HEK293 (cell line): Measurements from ENCODE around the gene UPK1A.

Source experiments
- BCL11A ChIP-seq: fragments of 450-650 bp; formaldehyde crosslinking; IDR thresholded peaks from 2 replicates; pipeline ENCODE4 v1.5.1; 2016; ENCODE audit warnings: low read depth, missing biosample characterization, missing genetic modification characterization
- SCRT1 ChIP-seq: fragments of 450-650 bp; formaldehyde crosslinking; IDR thresholded peaks from 2 replicates; pipeline ENCODE4 v1.5.1; 2016; ENCODE audit warnings: missing biosample characterization, missing genetic modification characterization, borderline replicate concordance
- ZBTB20 ChIP-seq: fragments of 450-650 bp; formaldehyde crosslinking; IDR thresholded peaks from 2 replicates; pipeline ENCODE4 v1.5.1; 2016; ENCODE audit warnings: missing biosample characterization, missing genetic modification characterization
- ZBTB48 ChIP-seq: fragments of 450-650 bp; formaldehyde crosslinking; IDR thresholded peaks from 2 replicates; pipeline ENCODE4 v1.5.1; 2016; ENCODE audit warnings: missing biosample characterization, missing genetic modification characterization
- ZNF114 ChIP-seq: fragments of 450-650 bp; formaldehyde crosslinking; IDR thresholded peaks from 2 replicates; pipeline ENCODE4 v1.5.0; 2017; ENCODE audit warnings: missing biosample characterization, missing genetic modification characterization
- ZNF132 ChIP-seq: fragments of 450-650 bp; formaldehyde crosslinking; IDR thresholded peaks from 2 replicates; pipeline ENCODE4 v1.5.1; 2017; ENCODE audit warnings: missing biosample characterization, missing genetic modification characterization, borderline replicate concordance
- ZNF16 ChIP-seq: fragments of 450-650 bp; formaldehyde crosslinking; IDR thresholded peaks from 2 replicates; pipeline ENCODE4 v1.5.1; 2016; ENCODE audit warnings: low read depth, missing biosample characterization, missing genetic modification characterization
- ZNF23 ChIP-seq: fragments of 450-650 bp; formaldehyde crosslinking; IDR thresholded peaks from 2 replicates; pipeline ENCODE4 v1.5.1; 2016; ENCODE audit warnings: missing biosample characterization, missing genetic modification characterization, borderline replicate concordance
- ZNF324 ChIP-seq: fragments of 450-650 bp; formaldehyde crosslinking; IDR thresholded peaks from 2 replicates; pipeline ENCODE4 v1.5.1; 2016; ENCODE audit warnings: missing biosample characterization, missing genetic modification characterization
- ZNF501 ChIP-seq: fragments of 450-650 bp; formaldehyde crosslinking; IDR thresholded peaks from 2 replicates; pipeline ENCODE4 v1.5.1; 2016; ENCODE audit warnings: missing biosample characterization, missing genetic modification characterization
- ZNF623 ChIP-seq: fragments of 450-650 bp; formaldehyde crosslinking; IDR thresholded peaks from 2 replicates; pipeline ENCODE4 v1.5.1; 2016; ENCODE audit warnings: missing biosample characterization, missing genetic modification characterization
- ZNF670 ChIP-seq: fragments of 450-650 bp; formaldehyde crosslinking; IDR thresholded peaks from 2 replicates; pipeline ENCODE4 v1.5.1; 2016; ENCODE audit warnings: missing biosample characterization, missing genetic modification characterization, low read depth
- TF ChIP-seq, protein P1 (sequence below): fragments of 450-650 bp; formaldehyde crosslinking; IDR thresholded peaks from 2 replicates; pipeline ENCODE4 v1.5.1; 2016; ENCODE audit warnings: missing biosample characterization, missing genetic modification characterization, borderline replicate concordance
- TF ChIP-seq, protein P2 (sequence below): fragments of 450-650 bp; formaldehyde crosslinking; conservative IDR thresholded peaks from 2 replicates; pipeline ENCODE4 v1.5.1; 2016; ENCODE audit warnings: low read depth, missing biosample characterization, missing genetic modification characterization
- TF ChIP-seq, protein P3 (sequence below): fragments of 450-650 bp; IDR thresholded peaks from 2 replicates; pipeline ENCODE4 v1.5.1; 2018; ENCODE audit warnings: missing biosample characterization, mild to moderate bottlenecking, missing genetic modification characterization
- TF ChIP-seq, protein P4 (sequence below): IDR thresholded peaks from 2 replicates; pipeline ENCODE4 v1.6.1; 2011; ENCODE audit warnings: mild to moderate bottlenecking, low read depth, low read length, borderline replicate concordance
- TF ChIP-seq, protein P5 (sequence below): fragments of 450-650 bp; formaldehyde crosslinking; IDR thresholded peaks from 2 replicates; pipeline ENCODE4 v1.5.1; 2016; ENCODE audit warnings: missing biosample characterization, missing genetic modification characterization, borderline replicate concordance
- TF ChIP-seq, protein P6 (sequence below): fragments of 450-650 bp; formaldehyde crosslinking; optimal IDR thresholded peaks from 2 replicates; pipeline ENCODE3; 2016; ENCODE audit warnings: missing biosample characterization, mild to moderate bottlenecking, missing genetic modification characterization

UPK1A gene

DNA sequence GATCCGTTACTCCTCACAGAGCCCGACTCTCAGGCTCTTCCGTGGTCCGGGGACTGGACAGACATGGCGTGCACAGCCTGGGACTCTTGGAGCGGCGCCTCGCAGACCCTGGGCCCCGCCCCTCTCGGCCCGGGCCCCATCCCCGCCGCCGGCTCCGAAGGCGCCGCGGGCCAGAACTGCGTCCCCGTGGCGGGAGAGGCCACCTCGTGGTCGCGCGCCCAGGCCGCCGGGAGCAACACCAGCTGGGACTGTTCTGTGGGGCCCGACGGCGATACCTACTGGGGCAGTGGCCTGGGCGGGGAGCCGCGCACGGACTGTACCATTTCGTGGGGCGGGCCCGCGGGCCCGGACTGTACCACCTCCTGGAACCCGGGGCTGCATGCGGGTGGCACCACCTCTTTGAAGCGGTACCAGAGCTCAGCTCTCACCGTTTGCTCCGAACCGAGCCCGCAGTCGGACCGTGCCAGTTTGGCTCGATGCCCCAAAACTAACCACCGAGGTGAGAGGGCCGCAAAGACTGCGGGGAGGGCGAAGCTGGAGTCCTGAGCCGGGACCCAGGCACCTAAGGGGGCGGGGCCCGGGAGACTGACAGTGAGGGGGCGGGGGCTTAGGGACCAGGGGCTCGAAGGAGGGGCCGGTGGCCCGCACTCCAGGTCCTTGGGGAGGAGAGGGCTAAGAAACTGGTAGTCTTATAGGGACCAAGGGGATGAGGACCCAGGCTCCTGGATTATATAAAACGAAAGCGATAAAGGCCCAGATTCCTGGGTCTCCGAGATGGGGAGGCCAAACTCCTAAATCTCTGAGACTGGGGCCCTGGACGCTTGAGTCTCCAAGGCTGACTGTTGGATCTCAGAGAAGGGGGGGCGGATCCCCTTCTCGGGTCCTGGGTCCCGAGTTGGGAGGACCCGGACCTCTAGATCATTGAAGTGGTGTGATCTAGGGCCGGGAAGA lies 22.8 kb upstream of the UPK1A start (continued):
- TF ChIP-seq, protein P1, sequence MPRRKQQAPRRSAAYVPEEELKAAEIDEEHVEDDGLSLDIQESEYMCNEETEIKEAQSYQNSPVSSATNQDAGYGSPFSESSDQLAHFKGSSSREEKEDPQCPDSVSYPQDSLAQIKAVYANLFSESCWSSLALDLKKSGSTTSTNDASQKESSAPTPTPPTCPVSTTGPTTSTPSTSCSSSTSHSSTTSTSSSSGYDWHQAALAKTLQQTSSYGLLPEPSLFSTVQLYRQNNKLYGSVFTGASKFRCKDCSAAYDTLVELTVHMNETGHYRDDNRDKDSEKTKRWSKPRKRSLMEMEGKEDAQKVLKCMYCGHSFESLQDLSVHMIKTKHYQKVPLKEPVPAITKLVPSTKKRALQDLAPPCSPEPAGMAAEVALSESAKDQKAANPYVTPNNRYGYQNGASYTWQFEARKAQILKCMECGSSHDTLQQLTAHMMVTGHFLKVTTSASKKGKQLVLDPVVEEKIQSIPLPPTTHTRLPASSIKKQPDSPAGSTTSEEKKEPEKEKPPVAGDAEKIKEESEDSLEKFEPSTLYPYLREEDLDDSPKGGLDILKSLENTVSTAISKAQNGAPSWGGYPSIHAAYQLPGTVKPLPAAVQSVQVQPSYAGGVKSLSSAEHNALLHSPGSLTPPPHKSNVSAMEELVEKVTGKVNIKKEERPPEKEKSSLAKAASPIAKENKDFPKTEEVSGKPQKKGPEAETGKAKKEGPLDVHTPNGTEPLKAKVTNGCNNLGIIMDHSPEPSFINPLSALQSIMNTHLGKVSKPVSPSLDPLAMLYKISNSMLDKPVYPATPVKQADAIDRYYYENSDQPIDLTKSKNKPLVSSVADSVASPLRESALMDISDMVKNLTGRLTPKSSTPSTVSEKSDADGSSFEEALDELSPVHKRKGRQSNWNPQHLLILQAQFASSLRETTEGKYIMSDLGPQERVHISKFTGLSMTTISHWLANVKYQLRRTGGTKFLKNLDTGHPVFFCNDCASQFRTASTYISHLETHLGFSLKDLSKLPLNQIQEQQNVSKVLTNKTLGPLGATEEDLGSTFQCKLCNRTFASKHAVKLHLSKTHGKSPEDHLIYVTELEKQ (tag by site-specific recombination) = peak; percentile 9; the same call in 1 of the 2 replicates
- no peak; the same call in 1 of the 2 replicates for TF ChIP-seq ZNF623 (tag by site-specific recombination)
- no peak for TF ChIP-seq ZNF670 (tag by site-specific recombination)
- peak; percentile 87 for TF ChIP-seq BCL11A
- TF ChIP-seq, protein P2, sequence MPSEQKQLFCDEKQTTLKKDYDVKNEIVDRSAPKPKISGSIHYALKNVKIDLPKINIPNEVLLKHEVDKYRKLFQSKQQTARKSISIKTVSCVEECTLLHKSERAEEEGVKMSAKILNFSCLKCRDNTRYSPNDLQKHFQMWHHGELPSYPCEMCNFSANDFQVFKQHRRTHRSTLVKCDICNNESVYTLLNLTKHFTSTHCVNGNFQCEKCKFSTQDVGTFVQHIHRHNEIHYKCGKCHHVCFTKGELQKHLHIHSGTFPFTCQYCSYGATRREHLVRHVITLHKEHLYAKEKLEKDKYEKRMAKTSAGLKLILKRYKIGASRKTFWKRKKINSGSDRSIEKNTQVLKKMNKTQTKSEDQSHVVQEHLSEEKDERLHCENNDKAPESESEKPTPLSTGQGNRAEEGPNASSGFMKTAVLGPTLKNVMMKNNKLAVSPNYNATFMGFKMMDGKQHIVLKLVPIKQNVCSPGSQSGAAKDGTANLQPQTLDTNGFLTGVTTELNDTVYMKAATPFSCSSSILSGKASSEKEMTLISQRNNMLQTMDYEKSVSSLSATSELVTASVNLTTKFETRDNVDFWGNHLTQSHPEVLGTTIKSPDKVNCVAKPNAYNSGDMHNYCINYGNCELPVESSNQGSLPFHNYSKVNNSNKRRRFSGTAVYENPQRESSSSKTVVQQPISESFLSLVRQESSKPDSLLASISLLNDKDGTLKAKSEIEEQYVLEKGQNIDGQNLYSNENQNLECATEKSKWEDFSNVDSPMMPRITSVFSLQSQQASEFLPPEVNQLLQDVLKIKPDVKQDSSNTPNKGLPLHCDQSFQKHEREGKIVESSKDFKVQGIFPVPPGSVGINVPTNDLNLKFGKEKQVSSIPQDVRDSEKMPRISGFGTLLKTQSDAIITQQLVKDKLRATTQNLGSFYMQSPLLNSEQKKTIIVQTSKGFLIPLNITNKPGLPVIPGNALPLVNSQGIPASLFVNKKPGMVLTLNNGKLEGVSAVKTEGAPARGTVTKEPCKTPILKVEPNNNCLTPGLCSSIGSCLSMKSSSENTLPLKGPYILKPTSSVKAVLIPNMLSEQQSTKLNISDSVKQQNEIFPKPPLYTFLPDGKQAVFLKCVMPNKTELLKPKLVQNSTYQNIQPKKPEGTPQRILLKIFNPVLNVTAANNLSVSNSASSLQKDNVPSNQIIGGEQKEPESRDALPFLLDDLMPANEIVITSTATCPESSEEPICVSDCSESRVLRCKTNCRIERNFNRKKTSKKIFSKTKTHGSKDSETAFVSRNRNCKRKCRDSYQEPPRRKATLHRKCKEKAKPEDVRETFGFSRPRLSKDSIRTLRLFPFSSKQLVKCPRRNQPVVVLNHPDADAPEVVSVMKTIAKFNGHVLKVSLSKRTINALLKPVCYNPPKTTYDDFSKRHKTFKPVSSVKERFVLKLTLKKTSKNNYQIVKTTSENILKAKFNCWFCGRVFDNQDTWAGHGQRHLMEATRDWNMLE (tag by site-specific recombination) = peak; percentile 48
- no peak for TF ChIP-seq ZNF114 (tag by site-specific recombination)
- TF ChIP-seq, protein P3, sequence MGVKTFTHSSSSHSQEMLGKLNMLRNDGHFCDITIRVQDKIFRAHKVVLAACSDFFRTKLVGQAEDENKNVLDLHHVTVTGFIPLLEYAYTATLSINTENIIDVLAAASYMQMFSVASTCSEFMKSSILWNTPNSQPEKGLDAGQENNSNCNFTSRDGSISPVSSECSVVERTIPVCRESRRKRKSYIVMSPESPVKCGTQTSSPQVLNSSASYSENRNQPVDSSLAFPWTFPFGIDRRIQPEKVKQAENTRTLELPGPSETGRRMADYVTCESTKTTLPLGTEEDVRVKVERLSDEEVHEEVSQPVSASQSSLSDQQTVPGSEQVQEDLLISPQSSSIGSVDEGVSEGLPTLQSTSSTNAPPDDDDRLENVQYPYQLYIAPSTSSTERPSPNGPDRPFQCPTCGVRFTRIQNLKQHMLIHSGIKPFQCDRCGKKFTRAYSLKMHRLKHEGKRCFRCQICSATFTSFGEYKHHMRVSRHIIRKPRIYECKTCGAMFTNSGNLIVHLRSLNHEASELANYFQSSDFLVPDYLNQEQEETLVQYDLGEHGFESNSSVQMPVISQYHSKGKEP (tag by site-specific recombination) = peak; percentile 63
- TF ChIP-seq ZNF132 (tag by site-specific recombination) = no peak
- peak; percentile 96 for TF ChIP-seq ZBTB48 (tag by site-specific recombination)
- TF ChIP-seq, protein P4, sequence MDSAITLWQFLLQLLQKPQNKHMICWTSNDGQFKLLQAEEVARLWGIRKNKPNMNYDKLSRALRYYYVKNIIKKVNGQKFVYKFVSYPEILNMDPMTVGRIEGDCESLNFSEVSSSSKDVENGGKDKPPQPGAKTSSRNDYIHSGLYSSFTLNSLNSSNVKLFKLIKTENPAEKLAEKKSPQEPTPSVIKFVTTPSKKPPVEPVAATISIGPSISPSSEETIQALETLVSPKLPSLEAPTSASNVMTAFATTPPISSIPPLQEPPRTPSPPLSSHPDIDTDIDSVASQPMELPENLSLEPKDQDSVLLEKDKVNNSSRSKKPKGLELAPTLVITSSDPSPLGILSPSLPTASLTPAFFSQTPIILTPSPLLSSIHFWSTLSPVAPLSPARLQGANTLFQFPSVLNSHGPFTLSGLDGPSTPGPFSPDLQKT = no peak
- no peak for TF ChIP-seq ZNF23 (tag by site-specific recombination)
- peak; percentile 93 for TF ChIP-seq ZBTB20 (tag by site-specific recombination)
- peak; percentile 97 for TF ChIP-seq ZNF324 (tag by site-specific recombination)
- TF ChIP-seq, protein P5, sequence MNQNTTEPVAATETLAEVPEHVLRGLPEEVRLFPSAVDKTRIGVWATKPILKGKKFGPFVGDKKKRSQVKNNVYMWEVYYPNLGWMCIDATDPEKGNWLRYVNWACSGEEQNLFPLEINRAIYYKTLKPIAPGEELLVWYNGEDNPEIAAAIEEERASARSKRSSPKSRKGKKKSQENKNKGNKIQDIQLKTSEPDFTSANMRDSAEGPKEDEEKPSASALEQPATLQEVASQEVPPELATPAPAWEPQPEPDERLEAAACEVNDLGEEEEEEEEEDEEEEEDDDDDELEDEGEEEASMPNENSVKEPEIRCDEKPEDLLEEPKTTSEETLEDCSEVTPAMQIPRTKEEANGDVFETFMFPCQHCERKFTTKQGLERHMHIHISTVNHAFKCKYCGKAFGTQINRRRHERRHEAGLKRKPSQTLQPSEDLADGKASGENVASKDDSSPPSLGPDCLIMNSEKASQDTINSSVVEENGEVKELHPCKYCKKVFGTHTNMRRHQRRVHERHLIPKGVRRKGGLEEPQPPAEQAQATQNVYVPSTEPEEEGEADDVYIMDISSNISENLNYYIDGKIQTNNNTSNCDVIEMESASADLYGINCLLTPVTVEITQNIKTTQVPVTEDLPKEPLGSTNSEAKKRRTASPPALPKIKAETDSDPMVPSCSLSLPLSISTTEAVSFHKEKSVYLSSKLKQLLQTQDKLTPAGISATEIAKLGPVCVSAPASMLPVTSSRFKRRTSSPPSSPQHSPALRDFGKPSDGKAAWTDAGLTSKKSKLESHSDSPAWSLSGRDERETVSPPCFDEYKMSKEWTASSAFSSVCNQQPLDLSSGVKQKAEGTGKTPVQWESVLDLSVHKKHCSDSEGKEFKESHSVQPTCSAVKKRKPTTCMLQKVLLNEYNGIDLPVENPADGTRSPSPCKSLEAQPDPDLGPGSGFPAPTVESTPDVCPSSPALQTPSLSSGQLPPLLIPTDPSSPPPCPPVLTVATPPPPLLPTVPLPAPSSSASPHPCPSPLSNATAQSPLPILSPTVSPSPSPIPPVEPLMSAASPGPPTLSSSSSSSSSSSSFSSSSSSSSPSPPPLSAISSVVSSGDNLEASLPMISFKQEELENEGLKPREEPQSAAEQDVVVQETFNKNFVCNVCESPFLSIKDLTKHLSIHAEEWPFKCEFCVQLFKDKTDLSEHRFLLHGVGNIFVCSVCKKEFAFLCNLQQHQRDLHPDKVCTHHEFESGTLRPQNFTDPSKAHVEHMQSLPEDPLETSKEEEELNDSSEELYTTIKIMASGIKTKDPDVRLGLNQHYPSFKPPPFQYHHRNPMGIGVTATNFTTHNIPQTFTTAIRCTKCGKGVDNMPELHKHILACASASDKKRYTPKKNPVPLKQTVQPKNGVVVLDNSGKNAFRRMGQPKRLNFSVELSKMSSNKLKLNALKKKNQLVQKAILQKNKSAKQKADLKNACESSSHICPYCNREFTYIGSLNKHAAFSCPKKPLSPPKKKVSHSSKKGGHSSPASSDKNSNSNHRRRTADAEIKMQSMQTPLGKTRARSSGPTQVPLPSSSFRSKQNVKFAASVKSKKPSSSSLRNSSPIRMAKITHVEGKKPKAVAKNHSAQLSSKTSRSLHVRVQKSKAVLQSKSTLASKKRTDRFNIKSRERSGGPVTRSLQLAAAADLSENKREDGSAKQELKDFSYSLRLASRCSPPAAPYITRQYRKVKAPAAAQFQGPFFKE (tag by site-specific recombination) = no peak
- no peak for TF ChIP-seq ZNF16 (tag by site-specific recombination)
- TF ChIP-seq SCRT1 = no peak
- TF ChIP-seq ZNF501 (tag by site-specific recombination) = peak; percentile 100
- TF ChIP-seq, protein P6, sequence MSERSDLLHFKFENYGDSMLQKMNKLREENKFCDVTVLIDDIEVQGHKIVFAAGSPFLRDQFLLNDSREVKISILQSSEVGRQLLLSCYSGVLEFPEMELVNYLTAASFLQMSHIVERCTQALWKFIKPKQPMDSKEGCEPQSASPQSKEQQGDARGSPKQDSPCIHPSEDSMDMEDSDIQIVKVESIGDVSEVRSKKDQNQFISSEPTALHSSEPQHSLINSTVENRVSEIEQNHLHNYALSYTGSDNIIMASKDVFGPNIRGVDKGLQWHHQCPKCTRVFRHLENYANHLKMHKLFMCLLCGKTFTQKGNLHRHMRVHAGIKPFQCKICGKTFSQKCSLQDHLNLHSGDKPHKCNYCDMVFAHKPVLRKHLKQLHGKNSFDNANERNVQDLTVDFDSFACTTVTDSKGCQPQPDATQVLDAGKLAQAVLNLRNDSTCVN (tag by site-specific recombination) = peak; percentile 100
